ENCODE data around the gene PRMT7. TPM values are rescaled to one million over a fixed set of nuclear protein-coding genes. Genes with fewer than 3 reads are reported as not detected.
A peak's percentile ranks its signal among the peaks of the same experiment; 100 is the strongest.

PRMT7 gene
- total and polyA plus RNA-seq, 9 donors, result 27.8 to 43.4 (median 37.8) TPM

DNA sequence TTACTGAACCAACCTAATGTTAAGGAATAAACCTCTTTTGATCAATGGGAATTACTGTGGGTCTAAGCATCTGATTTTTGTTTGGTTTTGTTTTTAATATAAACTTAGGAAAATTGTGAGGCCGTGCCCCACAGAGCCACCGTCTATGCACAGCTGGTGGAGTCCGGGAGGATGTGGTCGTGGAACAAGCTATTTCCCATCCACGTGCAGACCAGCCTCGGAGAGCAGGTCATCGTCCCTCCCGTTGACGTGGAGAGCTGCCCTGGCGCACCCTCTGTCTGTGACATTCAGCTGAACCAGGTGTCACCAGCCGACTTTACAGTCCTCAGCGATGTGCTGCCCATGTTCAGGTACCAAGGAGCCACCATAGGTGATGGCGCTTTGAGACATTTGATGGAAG lies 28.4 kb downstream of the PRMT7 start:
- no peaks in the 10 kb centered on the region for H3K36me3 ChIP-seq
- no peak for DNase-seq
- H3K4me1 ChIP-seq (ENCODE audit: insufficient read depth), result peaks cover 3% of the 10 kb centered on the region
- WGBS, 3 donors, result 87 to 94% (median 88%) methylated on average over 13 of the region's 13 CpGs
- H3K27ac ChIP-seq, result no peak overlapping the region
- no peaks in the 10 kb centered on the region for H3K9me3 ChIP-seq
- intact Hi-C loops (cut with DNase I), result no loop called here
- no peaks in the 10 kb centered on the region for H3K27me3 ChIP-seq
- H3K4me3 ChIP-seq, result no peak overlapping the region
- TF ChIP-seq EP300 (IDR thresholded peaks at IDR 0.05) (no peak), POLR2A (IDR thresholded peaks at IDR 0.05) (no peak)
- TF ChIP-seq, protein P1, sequence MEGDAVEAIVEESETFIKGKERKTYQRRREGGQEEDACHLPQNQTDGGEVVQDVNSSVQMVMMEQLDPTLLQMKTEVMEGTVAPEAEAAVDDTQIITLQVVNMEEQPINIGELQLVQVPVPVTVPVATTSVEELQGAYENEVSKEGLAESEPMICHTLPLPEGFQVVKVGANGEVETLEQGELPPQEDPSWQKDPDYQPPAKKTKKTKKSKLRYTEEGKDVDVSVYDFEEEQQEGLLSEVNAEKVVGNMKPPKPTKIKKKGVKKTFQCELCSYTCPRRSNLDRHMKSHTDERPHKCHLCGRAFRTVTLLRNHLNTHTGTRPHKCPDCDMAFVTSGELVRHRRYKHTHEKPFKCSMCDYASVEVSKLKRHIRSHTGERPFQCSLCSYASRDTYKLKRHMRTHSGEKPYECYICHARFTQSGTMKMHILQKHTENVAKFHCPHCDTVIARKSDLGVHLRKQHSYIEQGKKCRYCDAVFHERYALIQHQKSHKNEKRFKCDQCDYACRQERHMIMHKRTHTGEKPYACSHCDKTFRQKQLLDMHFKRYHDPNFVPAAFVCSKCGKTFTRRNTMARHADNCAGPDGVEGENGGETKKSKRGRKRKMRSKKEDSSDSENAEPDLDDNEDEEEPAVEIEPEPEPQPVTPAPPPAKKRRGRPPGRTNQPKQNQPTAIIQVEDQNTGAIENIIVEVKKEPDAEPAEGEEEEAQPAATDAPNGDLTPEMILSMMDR (IDR thresholded peaks at IDR 0.05), result no peak

DNA sequence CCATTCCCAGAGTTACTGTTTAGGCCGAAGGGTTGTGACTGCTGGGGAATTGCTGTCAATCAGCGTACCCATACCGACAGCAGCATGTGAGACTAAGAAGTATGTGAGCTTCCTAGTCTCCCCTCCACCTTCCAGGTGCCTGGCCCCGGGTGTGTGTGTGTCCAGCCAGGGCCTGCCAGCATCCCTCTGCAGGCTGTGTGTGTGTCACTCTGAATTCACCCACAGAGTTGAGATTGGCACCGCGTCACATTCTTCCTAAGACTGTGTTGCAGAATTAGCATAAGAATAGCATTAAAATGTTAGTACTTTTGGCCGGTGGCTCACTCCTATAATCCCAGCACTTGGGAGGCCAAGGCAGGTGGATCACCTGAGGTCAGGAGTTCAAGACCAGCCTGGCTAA lies 31.8 kb downstream of the PRMT7 start:
- DNase-seq, result no peak
- H3K4me1 ChIP-seq (ENCODE audit: insufficient read depth), result peaks cover 3% of the 10 kb centered on the region
- H3K9me3 ChIP-seq, result no peaks in the 10 kb centered on the region
- no peaks in the 10 kb centered on the region for H3K36me3 ChIP-seq
- no peaks in the 10 kb centered on the region for H3K27me3 ChIP-seq
- no peak overlapping the region for H3K4me3 ChIP-seq
- no peak overlapping the region for H3K27ac ChIP-seq
- intact Hi-C loops (cut with DNase I), result no loop called here
- no peak for TF ChIP-seq EP300 (IDR thresholded peaks at IDR 0.05)
- TF ChIP-seq POLR2A (IDR thresholded peaks at IDR 0.05), result no peak
- TF ChIP-seq, protein P1 (IDR thresholded peaks at IDR 0.05), result no peak
- WGBS, 3 donors, result 89 to 97% (median 90%) methylated on average over 7 of the region's 7 CpGs

DNA sequence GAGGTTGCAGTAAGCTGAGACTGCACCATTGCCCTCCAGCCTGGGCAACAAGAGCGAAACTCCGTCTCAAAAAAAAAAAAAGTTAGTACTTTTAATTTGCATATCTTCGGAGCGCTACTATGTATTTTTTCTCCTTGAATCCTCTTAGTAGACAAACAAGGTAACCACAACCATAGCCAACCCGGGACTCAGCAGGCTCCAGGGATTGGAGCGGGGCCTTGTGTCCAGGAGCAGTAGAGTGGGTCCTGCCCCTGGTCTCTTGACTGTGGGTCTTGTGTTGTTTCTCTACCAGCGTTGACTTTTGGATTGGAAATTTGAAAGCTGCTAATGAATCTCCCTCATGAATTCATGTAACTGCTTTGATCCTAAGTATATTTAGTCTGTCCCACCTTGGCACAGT lies 32.3 kb downstream of the PRMT7 start:
- no peak overlapping the region for H3K4me3 ChIP-seq
- no peaks in the 10 kb centered on the region for H3K36me3 ChIP-seq
- no peak overlapping the region for H3K27ac ChIP-seq
- H3K27me3 ChIP-seq, result no peaks in the 10 kb centered on the region
- intact Hi-C loops (cut with DNase I), result no loop called here
- TF ChIP-seq, protein P1 (IDR thresholded peaks at IDR 0.05), result no peak
- H3K4me1 ChIP-seq (ENCODE audit: insufficient read depth), result peaks cover 3% of the 10 kb centered on the region
- 93 to 96% (median 94%) methylated on average over 7 of the region's 7 CpGs for WGBS, 3 donors
- no peak for DNase-seq
- H3K9me3 ChIP-seq, result no peaks in the 10 kb centered on the region

DNA sequence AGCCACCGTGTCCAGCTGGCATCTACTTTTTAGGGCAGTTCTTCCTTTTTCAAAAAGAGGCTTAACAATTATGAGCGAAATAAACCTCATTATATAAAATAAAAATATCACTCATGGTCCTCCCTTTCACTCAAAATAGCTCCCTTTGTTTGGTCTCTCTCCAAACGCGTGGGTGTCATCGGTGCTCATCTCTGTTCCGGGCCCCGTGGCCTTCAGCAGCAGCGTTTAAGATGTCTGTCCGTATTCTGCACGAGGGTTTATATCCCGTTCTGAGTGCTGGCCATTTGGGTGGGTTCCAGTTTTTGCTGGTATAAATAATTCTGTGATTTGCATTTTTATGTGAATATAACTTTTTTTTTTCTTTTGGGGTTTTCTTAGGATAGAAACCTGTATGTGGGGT lies 33.4 kb downstream of the PRMT7 start:
- no peak overlapping the region for H3K27ac ChIP-seq
- TF ChIP-seq POLR2A (IDR thresholded peaks at IDR 0.05) (no peak), EP300 (IDR thresholded peaks at IDR 0.05) (no peak)
- TF ChIP-seq, protein P1 (IDR thresholded peaks at IDR 0.05), result no peak
- intact Hi-C loops (cut with DNase I), result no loop called here
- no peaks in the 10 kb centered on the region for H3K9me3 ChIP-seq
- H3K36me3 ChIP-seq, result no peaks in the 10 kb centered on the region
- no peaks in the 10 kb centered on the region for H3K27me3 ChIP-seq
- no peak overlapping the region for H3K4me3 ChIP-seq
- WGBS, 3 donors, result 10 to 23% (median 17%) methylated on average over 11 of the region's 11 CpGs
- DNase-seq, result peak in 2 of 5 donors; percentile 57 to 62
- H3K4me1 ChIP-seq (ENCODE audit: insufficient read depth), result peaks cover 3% of the 10 kb centered on the region

Data from ovary (tissue), 9 donors.